HS-27A (cell line): ENCODE measurements around the gene MAP1B.
"Not testable (repeated sequence)": the region's sequence is repeated elsewhere in the genome, so short reads cannot be mapped to it uniquely, and the experiment has no call there.

Experiments used
- DNase-seq: peaks from one replicate; pipeline ENCODE4 v3.0.0-alpha.2; 2012; ENCODE audit warnings: low read depth, missing footprints

The MAP1B gene

DNA sequence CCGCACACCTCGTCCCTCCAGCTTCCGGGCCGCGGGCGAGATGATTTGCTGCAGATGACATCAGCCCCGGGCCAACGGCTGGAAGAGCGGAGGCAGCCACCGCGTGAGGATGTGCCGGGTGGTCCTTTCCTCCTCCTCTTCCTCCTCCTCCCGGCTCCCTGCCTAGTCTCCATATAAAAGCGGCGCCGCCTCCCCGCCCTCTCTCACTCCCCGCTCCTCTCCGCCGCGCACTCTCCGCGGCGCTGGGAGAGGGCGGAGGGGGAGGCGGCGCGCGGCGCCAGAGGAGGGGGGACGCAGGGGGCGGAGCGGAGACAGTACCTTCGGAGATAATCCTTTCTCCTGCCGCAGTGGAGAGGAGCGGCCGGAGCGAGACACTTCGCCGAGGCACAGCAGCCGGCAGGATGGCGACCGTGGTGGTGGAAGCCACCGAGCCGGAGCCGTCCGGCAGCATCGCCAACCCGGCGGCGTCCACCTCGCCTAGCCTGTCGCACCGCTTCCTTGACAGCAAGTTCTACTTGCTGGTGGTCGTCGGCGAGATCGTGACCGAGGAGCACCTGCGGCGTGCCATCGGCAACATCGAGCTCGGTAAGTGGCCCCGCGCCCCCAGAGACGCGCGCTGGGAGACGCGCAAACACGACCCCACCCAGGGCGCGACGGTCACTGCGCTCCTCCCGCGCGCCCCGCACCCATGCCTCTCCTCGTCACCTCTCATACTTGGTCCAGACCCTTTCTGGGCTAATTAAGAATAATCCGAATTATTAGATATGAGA is at the start of gene MAP1B:
Gene MAP1B, plus strand, starts transcription at position 345 of the 770 bp plus-strand sequence. Its CDS starts 57 bp downstream, at position 402.
- no peak for DNase-seq

GRCh38 chr5:72057816-72058215 is 49.5 kb upstream of the MAP1B start:
- no peak for DNase-seq

- no peak for DNase-seq
Measured at GRCh38 chr5:72063219-72063819, 44.0 kb upstream of the MAP1B start.

- DNase-seq = no peak
Measured at GRCh38 chr5:72064801-72065570, 42.3 kb upstream of the MAP1B start.

DNA sequence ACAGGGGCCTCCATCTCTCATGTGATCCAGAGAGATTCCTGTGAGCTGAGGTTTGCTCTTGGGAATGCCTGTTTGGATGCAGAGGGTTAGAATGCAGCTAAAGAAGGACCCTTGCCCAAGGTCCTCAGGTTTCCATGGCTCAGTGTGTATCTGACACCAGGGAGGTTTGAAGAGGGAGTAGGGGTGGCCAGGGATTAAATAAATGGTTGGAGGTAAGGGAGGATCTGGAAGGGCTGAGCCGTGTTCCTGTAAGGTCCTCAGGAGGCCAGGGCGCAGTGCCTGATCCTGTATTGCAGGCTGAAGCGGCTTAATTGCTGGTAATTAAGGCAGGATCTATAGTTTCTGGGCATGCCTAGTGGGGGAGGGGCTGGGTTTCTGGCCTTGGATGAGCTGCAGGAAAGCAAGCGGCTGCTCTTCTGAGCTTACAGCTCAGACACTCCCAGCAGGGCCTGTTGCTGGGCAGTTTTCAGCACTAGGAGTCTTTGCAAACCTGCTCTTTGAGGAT is 41.5 kb upstream of the MAP1B start:
- no peak for DNase-seq

GRCh38 chr5:72066705-72067107 is 40.6 kb upstream of the MAP1B start:
- DNase-seq = peak; percentile 64

DNA sequence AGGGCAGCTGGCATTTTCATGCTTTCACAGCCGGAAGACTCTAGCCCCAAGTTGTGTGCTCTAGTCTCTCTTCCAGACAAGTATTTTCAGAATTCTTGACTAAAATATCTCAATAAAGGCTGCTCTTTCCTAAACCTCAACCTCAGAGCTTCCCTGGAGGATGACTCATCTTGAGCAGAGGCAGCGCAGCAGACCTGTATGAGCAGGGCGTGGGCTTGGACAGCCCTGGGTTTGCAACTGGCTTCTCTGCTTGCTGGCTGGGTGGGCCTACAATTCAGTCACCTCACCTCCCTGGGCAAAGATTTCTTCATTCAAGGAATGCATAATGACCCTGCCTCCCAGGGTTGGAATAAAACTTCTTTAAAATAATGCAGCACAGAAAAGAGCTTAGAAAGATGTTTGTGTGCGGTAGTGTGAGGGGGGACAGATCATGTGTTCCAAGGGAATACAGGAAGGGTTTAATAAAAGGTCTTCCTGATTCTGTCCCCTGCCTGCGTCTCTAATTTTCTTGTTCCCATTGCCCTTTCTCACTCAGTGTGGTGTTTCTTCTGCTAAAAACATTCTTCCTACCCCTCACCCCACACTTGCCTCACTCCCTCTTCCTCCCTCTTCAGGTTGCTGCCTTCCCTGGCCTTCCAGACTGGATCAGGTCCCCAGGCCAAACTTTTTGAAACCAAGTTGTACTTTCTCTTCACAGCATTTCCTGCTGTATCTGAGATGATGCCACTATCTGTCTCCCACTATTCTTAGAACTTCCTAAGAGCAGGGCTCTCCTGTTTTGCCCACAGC is 39.4 kb upstream of the MAP1B start:
- DNase-seq = peak; percentile 66

DNA sequence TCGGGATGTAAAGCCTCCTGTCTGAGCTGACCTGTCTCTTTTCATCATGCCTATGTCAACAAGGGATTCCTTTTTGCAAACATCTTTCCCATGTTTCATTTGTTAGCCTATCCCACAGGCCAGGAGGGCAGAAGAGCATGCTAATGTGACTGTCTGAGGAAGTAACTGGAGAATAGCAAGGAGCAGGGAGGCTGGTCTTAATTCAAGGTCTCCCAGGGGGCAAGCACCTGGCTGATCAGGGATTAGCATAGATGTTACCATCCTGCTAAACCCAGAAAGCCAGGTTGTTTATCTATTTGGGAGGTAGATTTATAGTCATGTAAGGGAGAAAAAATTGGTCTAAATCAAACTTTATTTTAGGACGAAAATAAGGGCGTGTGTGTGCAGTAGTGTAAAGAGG is 36.7 kb upstream of the MAP1B start:
- DNase-seq = no peak

- DNase-seq = no peak
Measured at GRCh38 chr5:72071906-72072305, 35.4 kb upstream of the MAP1B start.

- no peak for DNase-seq
Measured at GRCh38 chr5:72074251-72074650, 33.0 kb upstream of the MAP1B start.

DNA sequence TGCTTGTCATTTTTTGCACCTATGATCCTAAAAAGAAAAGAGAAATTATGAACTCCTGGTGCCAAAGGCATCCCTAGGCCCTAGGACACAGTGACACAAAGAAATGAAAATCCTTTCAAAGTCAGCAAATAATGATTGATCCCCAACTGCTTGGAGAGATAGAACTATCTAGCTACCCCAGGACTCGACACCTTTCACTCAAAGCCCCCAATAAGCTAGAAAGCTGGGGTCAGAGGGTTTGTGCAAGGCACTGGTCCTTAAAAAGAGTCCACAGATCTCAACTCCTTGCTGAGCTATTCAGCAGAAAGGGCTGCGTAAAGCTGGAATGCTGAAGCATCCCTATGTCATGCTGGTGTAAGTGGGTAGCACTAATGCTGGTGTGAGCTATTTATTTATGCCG is 31.8 kb upstream of the MAP1B start:
- DNase-seq = no peak

- DNase-seq = no peak
Measured at GRCh38 chr5:72076621-72077300, 30.5 kb upstream of the MAP1B start.

DNA sequence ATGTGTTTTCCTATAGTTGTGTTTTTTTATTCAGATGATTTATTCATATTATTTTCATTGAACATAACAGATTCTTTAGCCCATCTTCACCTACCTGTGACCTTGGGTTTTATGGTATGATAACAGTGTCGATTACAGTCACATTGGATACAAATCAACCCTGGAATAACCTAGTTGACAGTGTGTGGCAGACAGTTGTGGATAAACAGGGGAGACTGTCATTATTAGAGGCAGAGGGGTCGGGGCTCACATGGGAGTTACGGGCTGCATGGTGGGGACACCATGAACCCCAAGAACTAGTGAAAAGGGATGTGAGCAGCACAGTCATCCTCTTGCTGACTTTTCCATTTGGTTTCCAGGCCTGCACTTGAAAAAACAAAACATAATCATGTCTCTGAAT is 29.9 kb upstream of the MAP1B start:
- DNase-seq = no peak

DNA sequence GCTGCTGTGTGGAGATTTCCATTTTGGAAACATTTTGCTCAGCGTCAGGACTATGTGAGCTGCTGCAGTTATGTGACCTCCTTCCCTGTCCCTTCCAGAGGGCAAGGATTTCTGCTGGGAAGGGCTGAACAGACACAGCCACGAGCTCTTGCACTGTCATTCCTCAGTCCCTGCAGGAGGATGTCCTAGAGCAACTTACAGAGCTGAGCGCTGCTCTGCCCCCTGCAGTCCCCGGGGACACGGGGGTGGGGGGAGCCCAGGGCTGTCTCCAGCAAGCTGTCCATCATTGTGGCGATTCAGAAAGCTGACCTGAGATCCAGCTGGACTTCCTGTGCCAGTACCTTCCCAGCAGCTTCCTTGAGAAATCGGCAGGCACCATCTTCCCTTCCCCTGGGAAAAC is 28.0 kb upstream of the MAP1B start:
- DNase-seq = no peak

- DNase-seq = no peak
Measured at GRCh38 chr5:72082048-72082447, 25.2 kb upstream of the MAP1B start.

DNA sequence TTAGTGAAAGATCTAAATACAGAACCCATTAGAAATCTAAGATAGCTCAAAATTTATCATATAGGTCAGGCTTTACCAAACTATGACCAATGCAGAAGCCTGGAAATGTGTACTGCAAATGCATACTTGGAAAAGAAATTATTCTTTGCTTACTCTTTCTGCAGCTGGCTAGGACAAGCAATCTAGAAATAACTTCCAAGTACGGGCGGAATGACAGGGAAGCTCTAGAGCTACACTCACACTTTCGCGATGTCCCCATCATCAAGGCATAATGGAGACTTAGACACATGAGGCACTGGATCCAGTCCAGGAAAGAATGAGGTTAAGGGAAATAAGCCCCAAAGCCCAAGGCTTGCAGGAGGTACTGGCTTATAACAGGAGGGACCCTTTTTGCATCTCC is 22.4 kb upstream of the MAP1B start:
- DNase-seq = no peak

DNA sequence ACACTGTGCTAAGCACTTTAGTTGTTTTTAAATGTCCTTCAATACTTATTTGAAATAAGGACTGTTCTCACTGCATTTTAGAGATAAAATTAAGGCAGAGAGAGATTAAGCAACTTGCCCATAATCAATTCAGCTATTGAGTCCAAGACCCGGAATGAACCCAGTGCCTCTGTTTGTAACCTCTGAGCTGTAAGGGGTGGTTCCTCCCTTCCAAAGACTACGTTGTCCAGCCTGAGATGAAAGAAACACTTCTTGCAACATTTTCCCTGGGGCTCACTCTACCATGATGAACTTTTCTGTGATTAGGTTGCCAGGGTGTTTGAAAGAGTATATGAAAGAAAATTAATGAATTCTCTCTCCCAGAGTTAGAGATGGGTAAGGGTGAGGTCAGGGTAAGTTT is 22.0 kb upstream of the MAP1B start:
- no peak for DNase-seq

DNA sequence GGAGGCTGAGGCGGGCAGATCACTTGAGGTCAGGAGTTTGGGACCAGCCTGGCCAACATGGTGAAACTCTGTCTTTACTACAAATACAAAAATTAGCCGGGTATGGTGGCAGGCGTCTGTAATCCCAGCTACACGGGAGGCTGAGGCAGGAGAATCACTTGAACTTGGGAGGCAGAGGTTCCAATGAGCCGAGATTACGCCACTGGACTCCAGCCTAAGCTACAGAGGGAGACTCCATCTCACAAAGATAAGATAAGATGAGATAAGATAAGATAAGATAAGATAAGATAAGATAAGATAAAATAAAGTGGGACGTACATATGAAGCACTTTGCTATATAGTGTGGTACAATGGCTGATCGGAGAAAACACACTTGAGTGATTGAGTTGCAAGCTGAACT is 17.6 kb upstream of the MAP1B start:
- DNase-seq = not testable (repeated sequence)

DNA sequence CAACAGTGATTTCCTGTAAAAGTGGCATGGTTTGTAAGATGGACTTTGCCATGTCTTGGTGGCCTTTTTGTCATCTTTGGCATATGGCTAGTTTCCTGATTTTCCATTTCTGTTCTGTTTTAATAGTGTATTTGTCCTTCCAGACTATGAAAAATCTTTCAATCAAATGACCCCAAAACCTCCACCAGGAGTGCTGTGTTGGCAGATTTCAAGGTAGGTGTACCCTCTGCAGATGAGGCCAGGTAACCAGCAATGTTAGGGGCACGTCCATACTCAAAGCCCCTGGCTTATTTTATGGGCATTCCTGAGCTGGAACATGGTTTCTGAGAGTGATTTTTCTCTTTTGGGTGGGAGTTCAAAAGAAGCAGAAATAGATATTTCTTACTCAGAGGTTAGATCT is 15.2 kb upstream of the MAP1B start:
- no peak for DNase-seq

GRCh38 chr5:72093217-72093616 is 14.1 kb upstream of the MAP1B start:
- no peak for DNase-seq

DNA sequence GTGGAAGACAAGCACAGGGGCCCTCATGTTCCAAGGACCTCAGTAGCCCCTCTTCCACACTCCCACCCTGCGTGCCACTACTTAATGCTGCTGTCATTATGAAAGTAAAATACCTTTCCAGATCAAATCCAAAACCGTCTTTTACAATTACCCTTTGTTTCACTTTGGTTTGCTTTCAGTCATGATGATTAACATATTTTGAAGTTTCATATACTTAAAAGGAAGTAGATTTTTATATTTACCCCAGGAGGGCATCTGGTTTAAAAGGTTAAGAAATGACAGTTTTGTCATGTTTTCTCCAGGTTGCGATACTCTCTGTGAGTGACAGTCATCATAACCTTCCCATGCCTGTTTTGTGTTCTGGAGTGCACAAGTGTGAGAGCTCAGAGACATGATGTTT is 13.5 kb upstream of the MAP1B start:
- no peak for DNase-seq
